AG09319 (cell line): ENCODE measurements around the gene MLLT3.

Experiments
- DNase-seq: peaks from one replicate; pipeline ENCODE4 v3.0.0-alpha.2; 2010; ENCODE audit warnings: low read depth; ENCODE audit errors: extremely low read depth
- TF ChIP-seq, protein P1 (sequence below): IDR thresholded peaks from 2 replicates; pipeline ENCODE4 v1.5.1; 2011; ENCODE audit warnings: low read depth, mild to moderate bottlenecking, inconsistent platforms, low read length, moderate library complexity

The MLLT3 gene

DNA sequence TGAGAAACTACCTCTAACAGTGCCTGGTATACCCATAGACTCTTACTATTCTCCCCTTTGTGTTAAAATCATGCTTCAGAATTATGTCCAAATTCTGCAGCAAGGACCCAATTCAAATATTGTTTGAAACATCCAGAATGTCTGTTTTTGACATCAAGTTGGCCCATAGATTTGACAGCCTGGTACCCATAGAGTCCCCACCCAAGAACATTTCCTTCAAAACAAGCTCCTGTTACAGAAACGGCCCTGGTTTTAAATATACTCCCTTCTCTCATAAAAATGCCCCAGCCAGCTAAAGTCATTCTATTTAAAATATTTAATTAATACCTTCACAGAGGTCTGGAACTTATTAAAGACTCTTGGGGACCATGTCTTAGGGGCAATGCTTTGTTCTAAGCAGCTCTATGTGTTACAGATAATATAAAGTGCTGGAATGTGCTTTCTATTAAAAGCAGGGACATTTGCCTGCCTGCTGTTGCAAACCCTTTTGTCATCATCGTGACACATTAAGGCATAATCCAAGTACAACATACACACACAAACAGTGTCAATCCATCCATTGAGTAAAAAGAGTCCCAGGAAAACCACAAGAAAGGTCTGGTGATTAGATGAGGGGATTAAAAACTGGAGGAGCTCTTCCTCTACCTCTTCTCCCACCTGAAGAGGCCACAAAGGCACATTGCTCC is 321.7 kb downstream of the MLLT3 start:
- no peak for DNase-seq
- TF ChIP-seq, protein P1, sequence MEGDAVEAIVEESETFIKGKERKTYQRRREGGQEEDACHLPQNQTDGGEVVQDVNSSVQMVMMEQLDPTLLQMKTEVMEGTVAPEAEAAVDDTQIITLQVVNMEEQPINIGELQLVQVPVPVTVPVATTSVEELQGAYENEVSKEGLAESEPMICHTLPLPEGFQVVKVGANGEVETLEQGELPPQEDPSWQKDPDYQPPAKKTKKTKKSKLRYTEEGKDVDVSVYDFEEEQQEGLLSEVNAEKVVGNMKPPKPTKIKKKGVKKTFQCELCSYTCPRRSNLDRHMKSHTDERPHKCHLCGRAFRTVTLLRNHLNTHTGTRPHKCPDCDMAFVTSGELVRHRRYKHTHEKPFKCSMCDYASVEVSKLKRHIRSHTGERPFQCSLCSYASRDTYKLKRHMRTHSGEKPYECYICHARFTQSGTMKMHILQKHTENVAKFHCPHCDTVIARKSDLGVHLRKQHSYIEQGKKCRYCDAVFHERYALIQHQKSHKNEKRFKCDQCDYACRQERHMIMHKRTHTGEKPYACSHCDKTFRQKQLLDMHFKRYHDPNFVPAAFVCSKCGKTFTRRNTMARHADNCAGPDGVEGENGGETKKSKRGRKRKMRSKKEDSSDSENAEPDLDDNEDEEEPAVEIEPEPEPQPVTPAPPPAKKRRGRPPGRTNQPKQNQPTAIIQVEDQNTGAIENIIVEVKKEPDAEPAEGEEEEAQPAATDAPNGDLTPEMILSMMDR, result no peak

DNA sequence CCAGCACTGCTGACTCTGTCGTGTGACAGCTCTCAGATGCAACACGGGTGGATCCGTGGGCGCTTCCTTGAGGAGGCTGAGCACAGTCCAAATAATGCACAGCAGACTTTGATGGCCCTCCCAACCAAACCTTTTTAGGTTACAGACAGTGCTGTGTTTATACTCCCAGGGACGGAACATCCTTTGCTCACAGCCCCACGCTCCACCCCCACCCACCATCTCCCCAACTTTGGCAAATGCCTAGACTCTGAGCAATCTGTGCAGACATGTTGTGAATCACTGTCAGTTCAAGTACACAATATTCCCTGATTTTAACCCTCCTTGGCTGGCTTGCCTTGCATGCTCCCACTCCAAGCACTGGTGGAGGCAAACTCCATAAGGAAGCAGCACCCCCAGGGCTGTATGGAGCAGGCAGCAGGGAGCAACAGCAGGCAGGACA is 324.6 kb downstream of the MLLT3 start:
- DNase-seq, result no peak
- TF ChIP-seq, protein P1, result no peak

DNA sequence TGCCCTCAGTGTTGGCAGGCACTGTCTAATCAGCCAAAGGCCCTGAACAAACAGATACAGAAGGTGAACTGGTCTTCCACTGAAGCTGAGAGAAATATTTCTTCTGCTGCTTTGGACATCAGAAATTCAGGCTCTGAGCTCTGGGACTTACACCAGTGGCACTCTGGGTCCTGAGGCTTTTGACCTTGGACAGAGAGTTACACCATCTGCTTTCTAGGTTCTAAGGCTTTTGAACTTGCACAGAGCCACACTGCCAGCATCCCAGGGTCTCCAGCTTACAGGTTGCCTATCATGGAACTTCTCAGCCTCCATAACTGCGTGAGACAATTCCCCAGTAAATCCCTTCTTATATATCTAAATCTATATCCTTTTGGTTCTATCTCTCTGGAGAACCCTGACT is 326.7 kb downstream of the MLLT3 start:
- TF ChIP-seq, protein P1, result no peak
- DNase-seq, result no peak

DNA sequence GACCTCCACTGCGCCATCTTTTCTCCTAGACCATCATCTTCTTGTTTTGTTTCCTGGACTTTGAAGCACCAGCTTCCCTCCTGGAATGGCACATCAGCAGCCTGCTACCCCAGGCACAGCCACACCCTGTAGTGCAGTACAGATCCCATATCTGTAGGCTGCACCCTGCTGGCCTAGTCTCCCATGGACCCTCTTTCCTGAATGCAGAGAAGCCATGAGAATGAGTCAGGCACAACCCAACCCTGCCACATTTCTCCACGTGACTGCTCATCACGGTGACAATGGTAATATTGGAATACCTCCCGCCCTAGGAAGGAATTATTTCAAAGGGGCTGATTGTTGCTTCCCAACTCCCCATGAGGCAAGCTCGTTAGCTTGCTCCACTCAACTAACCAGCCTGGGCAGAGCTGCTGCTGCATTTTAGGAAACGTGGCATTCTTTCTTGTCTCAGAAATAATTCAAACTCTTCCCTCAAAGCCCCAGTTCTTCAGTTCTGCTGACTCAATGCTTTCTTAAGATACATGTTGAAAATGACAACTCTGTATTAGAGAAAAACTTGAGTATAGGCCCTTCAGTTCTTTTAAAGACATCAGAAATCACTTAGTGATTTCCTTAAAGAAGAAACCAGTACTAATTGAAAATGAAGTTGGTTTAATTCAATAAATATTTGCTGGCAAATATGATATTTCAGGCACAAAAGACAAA is 328.1 kb downstream of the MLLT3 start:
- no peak for DNase-seq
- TF ChIP-seq, protein P1, result no peak

DNA sequence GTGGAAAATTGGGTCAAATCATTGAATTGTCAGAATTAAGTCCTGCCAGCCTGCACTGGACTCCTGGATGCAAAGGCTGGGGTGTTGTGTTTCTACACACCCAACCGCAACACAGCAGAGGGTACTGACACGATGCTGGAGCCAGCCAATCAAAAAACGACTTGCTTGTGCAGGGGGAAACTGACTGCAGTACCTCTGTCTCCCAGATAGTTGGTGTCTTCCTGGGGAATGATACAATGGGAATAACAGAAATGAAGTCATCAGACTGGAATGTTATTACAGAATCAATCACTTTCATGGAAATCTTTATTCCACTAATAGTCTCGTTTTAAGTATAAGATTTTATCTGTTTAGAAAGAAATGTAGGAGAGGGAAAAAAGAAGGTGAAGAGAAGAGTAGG is 330.3 kb downstream of the MLLT3 start:
- DNase-seq, result no peak
- TF ChIP-seq, protein P1, result no peak
